Measurements from ENCODE around the gene PIGQ.

PIGQ gene

GRCh38 chr16:630815-631405, 61.1 kb downstream of the PIGQ start, which contains the start of gene WFIKKN1:
WFIKKN1 (plus strand) TSS chr16:630985; CDS start chr16:631254, 269 bp downstream.
- DNase-seq, result no peak

DNA sequence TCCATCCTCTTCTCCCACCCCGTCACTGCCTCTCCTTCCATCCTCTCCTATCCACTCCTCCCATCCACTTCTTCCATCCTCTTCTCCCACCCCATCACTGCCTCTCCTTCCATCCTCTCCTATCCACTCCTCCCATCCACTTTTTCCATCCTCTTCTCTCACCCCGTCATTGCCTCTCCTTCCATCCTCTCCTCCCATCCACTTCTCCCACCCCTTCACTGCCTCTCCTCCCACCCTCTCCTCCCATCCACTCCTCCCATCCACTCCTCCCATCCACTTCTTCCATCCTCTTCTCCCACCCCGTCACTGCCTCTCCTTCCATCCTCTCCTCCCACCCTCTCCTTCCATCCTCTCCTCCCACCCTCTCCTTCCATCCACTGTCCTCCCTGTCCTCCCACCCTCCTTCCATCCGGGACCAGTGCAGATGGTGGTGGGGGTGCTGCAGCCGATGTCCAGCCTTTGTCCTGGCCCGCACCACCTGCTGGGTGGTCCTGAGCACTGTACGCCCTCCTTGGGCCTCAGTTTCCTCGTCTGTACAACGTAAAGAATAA, 62.1 kb downstream of the PIGQ start:
- no peak for DNase-seq

DNA sequence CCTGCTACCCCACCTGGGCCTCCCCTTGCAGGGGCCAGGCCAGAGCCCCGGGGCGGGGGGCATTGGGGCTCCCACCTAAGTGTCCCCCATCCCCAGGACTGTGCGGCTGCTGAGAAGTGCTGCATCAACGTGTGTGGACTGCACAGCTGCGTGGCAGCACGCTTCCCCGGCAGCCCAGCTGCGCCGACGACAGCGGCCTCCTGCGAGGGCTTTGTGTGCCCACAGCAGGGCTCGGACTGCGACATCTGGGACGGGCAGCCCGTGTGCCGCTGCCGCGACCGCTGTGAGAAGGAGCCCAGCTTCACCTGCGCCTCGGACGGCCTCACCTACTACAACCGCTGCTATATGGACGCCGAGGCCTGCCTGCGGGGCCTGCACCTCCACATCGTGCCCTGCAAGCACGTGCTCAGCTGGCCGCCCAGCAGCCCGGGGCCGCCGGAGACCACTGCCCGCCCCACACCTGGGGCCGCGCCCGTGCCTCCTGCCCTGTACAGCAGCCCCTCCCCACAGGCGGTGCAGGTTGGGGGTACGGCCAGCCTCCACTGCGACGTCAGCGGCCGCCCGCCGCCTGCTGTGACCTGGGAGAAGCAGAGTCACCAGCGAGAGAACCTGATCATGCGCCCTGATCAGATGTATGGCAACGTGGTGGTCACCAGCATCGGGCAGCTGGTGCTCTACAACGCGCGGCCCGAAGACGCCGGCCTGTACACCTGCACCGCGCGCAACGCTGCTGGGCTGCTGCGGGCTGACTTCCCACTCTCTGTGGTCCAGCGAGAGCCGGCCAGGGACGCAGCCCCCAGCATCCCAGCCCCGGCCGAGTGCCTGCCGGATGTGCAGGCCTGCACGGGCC, 62.9 kb downstream of the PIGQ start:
- no peak for DNase-seq

- no peak for DNase-seq
These were observed 63.7 kb downstream of the PIGQ start for GRCh38 chr16:633336-634050.

All from effector CD4-positive, alpha-beta T cell (primary cell).